IMR-90 (cell line): ENCODE results near the gene CRYBB1. TPM values are rescaled to one million over a fixed set of nuclear protein-coding genes. Genes with fewer than 3 reads are reported as not detected.

Source experiments
- ATAC-seq: fragments of 200-7000 bp; cut with Tn5 transposase; 2 replicates; pipeline ENCODE4 v1.9.1; 2020; ENCODE audit warnings: low read depth, mild to moderate bottlenecking, moderate library complexity
- BruUV-seq: library from RNA; stranded (reverse); fragments of 400-500 nt; replicated peaks from 2 replicates; lab custom pipeline; 2021; lab: Mats Ljungman, UMichigan
- CTCF ChIA-PET: fragments of 300-600 bp; formaldehyde crosslinking; extraction: SDS; loops from one replicate; lab custom pipeline; 2021; ENCODE audit warnings: antibody characterized with exemption; lab: Yijun Ruan, JAX
- POLR2A ChIA-PET: fragments of 300-600 bp; sonication (Branson Sonifier 250); formaldehyde crosslinking; loops from one replicate; lab custom pipeline; 2022; ENCODE audit warnings: antibody characterized with exemption; ENCODE audit not compliant: unreplicated experiment; lab: Charles Lee
- DNase-seq: peaks from one replicate; pipeline ENCODE4 v3.0.0; 2013
- H2AFZ ChIP-seq: replicated peaks from 2 replicates; pipeline ENCODE3; 2013; ENCODE audit warnings: low read length, mild to moderate bottlenecking; ENCODE audit not compliant: poor library complexity
- H2AK5ac ChIP-seq: 2 replicates; pipeline ENCODE4 v1.6.1; 2013; ENCODE audit warnings: low read depth, low read length, inconsistent platforms
- H2AK9ac ChIP-seq: replicated peaks from 2 replicates; pipeline ENCODE3; 2013; ENCODE audit warnings: mild to moderate bottlenecking, low read depth, low read length, moderate library complexity; ENCODE audit not compliant: poor library complexity
- H2BK120ac ChIP-seq: 2 replicates; pipeline ENCODE4 v1.6.1; 2013; ENCODE audit warnings: low read depth, low read length, inconsistent platforms
- H2BK15ac ChIP-seq: 3 replicates; pipeline ENCODE4 v1.6.1; 2013; ENCODE audit warnings: low read depth, low read length, inconsistent platforms
- H2BK20ac ChIP-seq: 2 replicates; pipeline ENCODE4 v1.6.1; 2013; ENCODE audit warnings: low read depth, mild to moderate bottlenecking, inconsistent platforms, low read length, moderate library complexity
- H2BK5ac ChIP-seq: 2 replicates; pipeline ENCODE4 v1.6.1; 2013; ENCODE audit warnings: mild to moderate bottlenecking, low read depth, low read length, inconsistent platforms; ENCODE audit not compliant: poor library complexity, severe bottlenecking
- H3K14ac ChIP-seq: replicated peaks from 2 replicates; pipeline ENCODE4 v1.6.1; 2013; ENCODE audit warnings: low read depth, low read length, inconsistent platforms
- H3K18ac ChIP-seq: 2 replicates; pipeline ENCODE4 v1.6.1; 2013; ENCODE audit warnings: low read depth, low read length, control low read depth
- H3K23ac ChIP-seq: 2 replicates; pipeline ENCODE4 v1.6.1; 2013; ENCODE audit warnings: low read depth, low read length, inconsistent platforms
- H3K27ac ChIP-seq: 2 replicates; pipeline ENCODE4 v1.5.1; 2013; ENCODE audit warnings: mild to moderate bottlenecking, control low read depth, low read length; ENCODE audit not compliant: insufficient read depth
- H3K27me3 ChIP-seq: 2 replicates; pipeline ENCODE4 v1.6.1; 2013; ENCODE audit warnings: low read length; ENCODE audit not compliant: control insufficient read depth, insufficient read depth
- H3K36me3 ChIP-seq: 2 replicates; pipeline ENCODE4 v1.6.1; 2013; ENCODE audit warnings: low read length, mixed read lengths; ENCODE audit not compliant: control insufficient read depth, insufficient read depth
- H3K4ac ChIP-seq: 2 replicates; pipeline ENCODE4 v1.6.1; 2013; ENCODE audit warnings: low read depth, low read length, inconsistent platforms
- H3K4me1 ChIP-seq: 2 replicates; pipeline ENCODE4 v1.6.1; 2013; ENCODE audit warnings: low read length, mixed read lengths; ENCODE audit not compliant: control insufficient read depth, insufficient read depth
- H3K4me2 ChIP-seq: 2 replicates; pipeline ENCODE4 v1.6.1; 2013; ENCODE audit warnings: low read depth, mild to moderate bottlenecking, control low read depth, low read length, moderate library complexity
- H3K4me3 ChIP-seq: 2 replicates; pipeline ENCODE4 v1.5.1; 2013; ENCODE audit warnings: low read depth, mild to moderate bottlenecking, control low read depth, low read length, moderate library complexity; ENCODE audit not compliant: insufficient read depth
- H3K56ac ChIP-seq: 2 replicates; pipeline ENCODE4 v1.6.1; 2013; ENCODE audit warnings: low read length, inconsistent platforms; ENCODE audit not compliant: insufficient read depth; ENCODE audit errors: extremely low read depth
- H3K79me1 ChIP-seq, 2 experiments: 2 replicates each; pipeline ENCODE4 v1.6.1; 2013; ENCODE audit warnings: low read length in 2 of 2, inconsistent platforms in 1 of 2, low read depth in 1 of 2
- H3K9ac ChIP-seq: 2 replicates; pipeline ENCODE4 v1.6.1; 2013; ENCODE audit warnings: low read depth, low read length, control low read depth
- H3K9me1 ChIP-seq: 2 replicates; pipeline ENCODE4 v1.6.1; 2013; ENCODE audit warnings: low read length, inconsistent platforms; ENCODE audit not compliant: insufficient read depth
- H3K9me3 ChIP-seq: 2 replicates; pipeline ENCODE4 v1.6.1; 2013; ENCODE audit warnings: low read length; ENCODE audit not compliant: control insufficient read depth, insufficient read depth
- H4K20me1 ChIP-seq: 2 replicates; pipeline ENCODE4 v1.6.1; 2013; ENCODE audit warnings: low read length, inconsistent platforms; ENCODE audit not compliant: insufficient read depth
- H4K5ac ChIP-seq: 2 replicates; pipeline ENCODE4 v1.6.1; 2013; ENCODE audit warnings: mild to moderate bottlenecking, low read depth, low read length, control low read depth
- H4K8ac ChIP-seq, 2 experiments: 2 replicates each; pipeline ENCODE4 v1.6.1; 2013; ENCODE audit warnings: low read depth in 2 of 2, low read length in 2 of 2, control low read depth in 1 of 2, inconsistent platforms in 1 of 2
- H4K91ac ChIP-seq: 2 replicates; pipeline ENCODE4 v1.6.1; 2013; ENCODE audit warnings: low read depth, low read length, inconsistent platforms; ENCODE audit not compliant: insufficient read depth
- CEBPB ChIP-seq: IDR thresholded peaks from 2 replicates; pipeline ENCODE4 v1.6.1; 2012; ENCODE audit warnings: low read depth, low read length, improper control_type of control experiment
- RFX5 ChIP-seq: IDR thresholded peaks from 2 replicates; pipeline ENCODE4 v1.8.0; 2012; ENCODE audit warnings: low read depth, mild to moderate bottlenecking, low read length, moderate library complexity
- WGBS, 2 experiments: methylation state at CpG; one replicate each; pipeline versions ENCODE4 v1.1.5 to v1.1.7; 2013; ENCODE audit warnings: missing lambda C conversion rate in 2 of 2; ENCODE audit not compliant: insufficient read length in 1 of 2; ENCODE audit errors: extremely low coverage in 2 of 2; 5-methylcytosine and 5-hydroxymethylcytosine counted together
- dilution Hi-C: fragments of 300-500 bp; cut with HindIII; formaldehyde crosslinking; loops from one replicate; pipeline ENCODE4 v1.14.3; 2018; ENCODE audit warnings: low sequenced_read_pairs; ENCODE audit not compliant: unreplicated experiment
- in situ Hi-C: fragments of 300-500 bp; cut with MboI; formaldehyde crosslinking; loops from 3 replicates; pipeline ENCODE4 v1.14.3; 2019; ENCODE audit warnings: low sequenced_read_pairs, inconsistent platforms, mixed read lengths
- intact Hi-C: fragments of 100-400 bp; cut with micrococcal nuclease; formaldehyde crosslinking; loops from 2 replicates; pipeline ENCODE4 v1.10.0; 2022
- polyA plus RNA-seq, 3 experiments: library from polyadenylated mRNA; depleted of rRNA; stranded (reverse); fragments of >200 nt; gene quantifications; 2 replicates each; pipeline ENCODE4 v1.2.3, GENCODE V29; 2012; ENCODE audit warnings: low replicate concordance in 1 of 3
- total RNA-seq: library from RNA; depleted of rRNA; stranded (reverse); fragments of >200 nt; gene quantifications from 2 replicates; pipeline ENCODE4 v1.2.3, GENCODE V29; 2012

The CRYBB1 gene
- total and polyA plus RNA-seq, 2 of the 4 experiments (the other 2 are of a cell fraction) = not detected

DNA sequence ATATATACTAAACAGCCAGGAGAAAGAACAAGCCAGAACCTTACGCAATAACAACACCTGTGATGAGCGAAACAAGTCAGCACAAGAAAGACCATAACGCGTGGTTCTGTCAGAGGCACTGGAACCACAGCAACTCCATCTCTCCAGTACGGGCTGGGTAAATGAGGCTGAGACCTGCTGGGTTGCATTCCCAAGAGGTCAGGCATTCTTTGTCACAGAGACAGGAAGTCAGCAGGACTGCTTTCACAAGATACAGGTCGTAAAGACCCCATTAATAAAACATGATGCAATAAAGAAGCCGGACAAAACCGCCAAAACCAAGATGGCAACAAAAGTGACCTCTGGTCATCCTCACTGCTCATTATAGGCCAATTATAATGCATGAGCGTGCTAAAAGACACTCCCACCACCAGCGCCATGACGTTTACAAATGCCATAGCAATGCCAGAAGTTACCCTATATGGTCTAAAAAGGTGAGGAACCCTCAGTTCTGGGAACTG, 49.6 kb downstream of the CRYBB1 start:
- H4K91ac ChIP-seq = no peak overlapping the region
- no peak overlapping the region for H3K18ac ChIP-seq
- dilution Hi-C loops (no loop called here), intact Hi-C loops (no loop called here), in situ Hi-C loops (no loop called here)
- BruUV-seq = no TSS peak
- TF ChIP-seq RFX5 (no peak), CEBPB (peak; percentile 79)
- peaks cover 4% of the 10 kb centered on the region for H3K4me1 ChIP-seq
- H3K9me1 ChIP-seq = peaks cover 14% of the 10 kb centered on the region
- no peaks in the 10 kb centered on the region for H3K9me3 ChIP-seq
- no peak overlapping the region; the same call in 1 of the 2 replicates for H3K14ac ChIP-seq
- peaks cover 30% of the 10 kb centered on the region for H4K20me1 ChIP-seq
- H2AK5ac ChIP-seq = peak overlapping the region; percentile 58; the same call in 1 of the 2 replicates
- no peaks in the 10 kb centered on the region for H3K27me3 ChIP-seq
- peak overlapping the region; percentile 47 for H3K4me2 ChIP-seq
- no peak overlapping the region for H2BK120ac ChIP-seq
- H3K36me3 ChIP-seq = peaks cover 4% of the 10 kb centered on the region
- ATAC-seq (no peak), DNase-seq (peak; percentile 12)
- H3K23ac ChIP-seq = no peak overlapping the region; the same call in 1 of the 2 replicates
- peak overlapping the region; percentile 73 for H3K4ac ChIP-seq
- ChIA-PET POLR2A (no interaction called here), CTCF (no interaction called here)
- H2AFZ ChIP-seq = no peak overlapping the region
- no peak overlapping the region for H4K5ac ChIP-seq
- no peak overlapping the region for H2BK15ac ChIP-seq
- H3K4me3 ChIP-seq = no peak overlapping the region
- no peak overlapping the region for H3K9ac ChIP-seq
- H3K79me1 ChIP-seq = peaks cover 37 to 86% of the 10 kb centered on the region in 2 experiments
- peak overlapping the region; percentile 23 for H2BK5ac ChIP-seq
- no peak overlapping the region for H2AK9ac ChIP-seq
- H3K56ac ChIP-seq = no peak overlapping the region
- 27% methylated on average over 2 of the region's 11 CpGs; no CpG with 5 or more reads in 1 of the 2 experiments for whole genome bisulfite sequencing, 2 experiments
- H2BK20ac ChIP-seq = no peak overlapping the region
- H3K27ac ChIP-seq = no peak overlapping the region
- peak overlapping the region in 1 of 2 experiments; percentile 9; a peak in 1 of 4 replicates for H4K8ac ChIP-seq
